HFF-Myc (cell line): Measurements from ENCODE around the gene ARMC8.

ENCODE experiments used
- DNase-seq: peaks from one replicate; pipeline ENCODE4 v3.0.0-alpha.2; 2011; ENCODE audit warnings: low read depth; ENCODE audit errors: extremely low read depth
- H3K4me3 ChIP-seq: replicated peaks from 2 replicates; pipeline ENCODE4 v1.5.1; 2011; ENCODE audit warnings: low read depth, mild to moderate bottlenecking, control low read depth, low read length
- TF ChIP-seq, protein P1 (sequence below): IDR thresholded peaks from 2 replicates; pipeline ENCODE4 v1.5.1; 2012; ENCODE audit warnings: mild to moderate bottlenecking, low read depth, low read length, control low read depth; ENCODE audit errors: missing control alignments

Gene ARMC8

DNA sequence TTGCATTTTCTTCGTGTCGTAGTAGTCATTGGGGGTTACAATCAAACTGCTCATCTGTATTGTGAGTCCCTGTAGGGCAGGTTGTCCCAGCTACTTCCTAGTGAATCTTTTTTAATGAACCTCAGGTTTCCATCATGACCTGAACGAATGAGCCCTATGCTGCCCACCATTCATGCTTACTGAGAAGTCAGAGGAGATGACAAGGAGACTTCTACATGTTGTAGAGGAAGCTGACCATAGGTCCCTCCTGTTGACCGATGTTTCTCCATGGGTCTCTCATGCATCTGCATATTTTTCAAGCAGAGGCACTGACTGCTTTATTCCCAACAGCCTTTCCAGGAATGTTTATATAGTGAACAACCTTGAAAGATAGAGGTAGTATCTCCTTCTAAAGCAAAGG lies 147.5 kb downstream of the ARMC8 start:
- no peak overlapping the region for H3K4me3 ChIP-seq
- no peak for DNase-seq
- TF ChIP-seq, protein P1, sequence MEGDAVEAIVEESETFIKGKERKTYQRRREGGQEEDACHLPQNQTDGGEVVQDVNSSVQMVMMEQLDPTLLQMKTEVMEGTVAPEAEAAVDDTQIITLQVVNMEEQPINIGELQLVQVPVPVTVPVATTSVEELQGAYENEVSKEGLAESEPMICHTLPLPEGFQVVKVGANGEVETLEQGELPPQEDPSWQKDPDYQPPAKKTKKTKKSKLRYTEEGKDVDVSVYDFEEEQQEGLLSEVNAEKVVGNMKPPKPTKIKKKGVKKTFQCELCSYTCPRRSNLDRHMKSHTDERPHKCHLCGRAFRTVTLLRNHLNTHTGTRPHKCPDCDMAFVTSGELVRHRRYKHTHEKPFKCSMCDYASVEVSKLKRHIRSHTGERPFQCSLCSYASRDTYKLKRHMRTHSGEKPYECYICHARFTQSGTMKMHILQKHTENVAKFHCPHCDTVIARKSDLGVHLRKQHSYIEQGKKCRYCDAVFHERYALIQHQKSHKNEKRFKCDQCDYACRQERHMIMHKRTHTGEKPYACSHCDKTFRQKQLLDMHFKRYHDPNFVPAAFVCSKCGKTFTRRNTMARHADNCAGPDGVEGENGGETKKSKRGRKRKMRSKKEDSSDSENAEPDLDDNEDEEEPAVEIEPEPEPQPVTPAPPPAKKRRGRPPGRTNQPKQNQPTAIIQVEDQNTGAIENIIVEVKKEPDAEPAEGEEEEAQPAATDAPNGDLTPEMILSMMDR, result no peak

DNA sequence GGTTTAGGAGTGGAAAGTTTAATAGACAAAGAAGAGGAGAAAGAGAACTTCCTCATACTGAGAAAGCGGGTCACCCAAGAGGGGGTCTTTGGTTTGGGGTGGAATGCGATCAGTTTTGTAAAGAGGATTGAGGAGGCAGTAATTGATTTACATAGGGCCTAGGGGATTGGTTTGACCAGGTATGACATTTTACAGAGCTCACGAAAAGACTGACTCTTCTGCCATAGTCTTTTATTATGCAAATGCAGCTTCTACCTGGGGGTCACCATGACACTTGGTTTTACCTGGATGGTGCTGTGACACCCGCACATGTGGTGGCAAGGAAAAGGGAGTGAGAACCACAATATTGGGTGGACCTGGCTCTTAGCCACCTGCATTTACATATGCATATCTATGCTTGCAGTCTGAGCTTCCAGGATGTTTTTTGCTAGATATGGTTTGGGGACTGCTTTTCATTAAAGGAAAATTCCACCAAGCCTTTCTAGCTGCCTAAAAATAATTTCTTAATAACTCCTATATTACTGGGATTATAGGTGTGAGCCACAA lies 149.4 kb downstream of the ARMC8 start:
- TF ChIP-seq, protein P1, result no peak
- DNase-seq, result no peak
- no peak overlapping the region for H3K4me3 ChIP-seq

DNA sequence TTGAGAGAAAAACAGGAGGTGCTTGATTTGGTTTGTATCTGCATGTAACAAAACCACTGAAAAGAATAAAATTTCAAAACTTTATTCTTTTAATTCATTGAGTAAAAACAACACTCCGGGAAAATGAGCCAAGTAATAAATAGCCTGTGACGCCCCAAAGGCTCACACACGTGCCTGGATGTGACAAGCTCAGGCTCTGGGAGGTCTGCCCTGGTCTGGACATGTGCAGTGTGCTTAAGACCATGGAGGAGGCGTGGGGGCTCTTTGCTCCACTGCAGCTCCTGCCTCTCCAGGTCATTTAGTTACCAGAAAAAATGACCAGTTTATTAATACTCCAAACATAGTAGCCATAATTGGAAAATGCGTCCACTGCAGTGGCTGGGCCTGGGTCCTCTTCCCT lies 151.1 kb downstream of the ARMC8 start:
- TF ChIP-seq, protein P1, result no peak
- no peak for DNase-seq
- H3K4me3 ChIP-seq, result no peak overlapping the region

DNA sequence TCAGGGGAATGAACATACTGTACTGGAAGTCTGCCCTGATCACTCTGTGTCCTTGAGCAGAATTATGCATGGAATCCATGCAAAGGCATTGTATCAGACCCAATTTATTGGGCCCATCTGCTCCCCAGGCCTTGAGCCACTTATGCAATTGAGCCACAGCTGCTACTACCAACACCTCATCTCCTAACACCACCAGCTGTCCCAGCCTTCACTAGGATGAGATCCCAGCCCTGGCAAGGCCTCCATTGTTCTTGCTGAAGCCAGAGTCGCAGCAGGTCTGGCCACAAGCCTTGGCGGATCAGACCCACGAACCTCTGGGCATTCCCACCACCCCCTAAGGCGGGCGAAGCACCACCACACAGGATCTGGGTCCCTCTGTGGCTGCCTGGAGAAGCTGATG lies 151.7 kb downstream of the ARMC8 start:
- DNase-seq, result no peak
- TF ChIP-seq, protein P1, result no peak
- H3K4me3 ChIP-seq, result no peak overlapping the region

DNA sequence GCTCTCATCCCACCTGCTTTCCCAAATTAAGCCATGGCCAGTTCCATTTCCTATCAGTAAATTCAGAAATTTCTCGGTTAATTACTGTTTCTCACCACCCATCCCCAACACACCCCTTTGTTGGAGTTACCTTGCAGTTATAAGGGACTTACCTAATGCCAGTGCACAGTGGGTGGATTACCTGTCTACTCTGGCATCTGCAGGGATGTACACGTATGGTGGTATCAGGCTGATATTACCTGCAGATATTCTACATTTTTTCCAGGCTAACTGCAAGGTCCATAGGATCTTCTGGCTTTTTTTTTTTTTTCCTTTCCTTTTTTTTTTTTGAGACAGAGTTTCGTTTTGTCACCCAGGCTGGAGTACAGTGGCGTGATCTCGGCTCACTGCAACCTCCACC lies 153.4 kb downstream of the ARMC8 start:
- no peak overlapping the region for H3K4me3 ChIP-seq
- TF ChIP-seq, protein P1, result no peak
- DNase-seq, result no peak

DNA sequence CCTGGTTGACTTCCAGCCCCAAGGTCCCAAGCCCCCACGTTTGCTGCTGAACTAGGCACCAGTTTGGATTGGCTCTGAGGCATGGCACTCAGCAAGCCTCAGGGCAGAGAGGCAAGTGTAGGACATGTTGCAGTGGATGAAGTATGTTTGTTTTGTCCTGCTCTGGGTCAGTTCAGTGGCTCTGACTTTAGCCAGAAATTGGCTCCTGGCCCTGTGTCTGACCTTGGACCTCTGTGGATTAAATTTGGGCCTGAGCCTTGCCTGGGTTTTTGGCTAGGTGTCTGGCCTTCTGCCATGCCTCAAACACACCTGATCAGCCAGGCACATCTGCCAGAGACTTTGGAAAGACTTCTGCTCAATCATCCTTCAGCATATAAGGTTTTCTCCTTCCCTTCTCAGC lies 157.7 kb downstream of the ARMC8 start:
- no peak overlapping the region for H3K4me3 ChIP-seq
- TF ChIP-seq, protein P1, result no peak
- no peak for DNase-seq
